ENCODE results near the gene AFP. TPM values are rescaled to one million over a fixed set of nuclear protein-coding genes. Genes with fewer than 3 reads are reported as not detected.

Gene AFP
- total and polyA plus RNA-seq, 2 of the 4 experiments (the other 2 are of a cell fraction) = 0.87 to 1.3 TPM

DNA sequence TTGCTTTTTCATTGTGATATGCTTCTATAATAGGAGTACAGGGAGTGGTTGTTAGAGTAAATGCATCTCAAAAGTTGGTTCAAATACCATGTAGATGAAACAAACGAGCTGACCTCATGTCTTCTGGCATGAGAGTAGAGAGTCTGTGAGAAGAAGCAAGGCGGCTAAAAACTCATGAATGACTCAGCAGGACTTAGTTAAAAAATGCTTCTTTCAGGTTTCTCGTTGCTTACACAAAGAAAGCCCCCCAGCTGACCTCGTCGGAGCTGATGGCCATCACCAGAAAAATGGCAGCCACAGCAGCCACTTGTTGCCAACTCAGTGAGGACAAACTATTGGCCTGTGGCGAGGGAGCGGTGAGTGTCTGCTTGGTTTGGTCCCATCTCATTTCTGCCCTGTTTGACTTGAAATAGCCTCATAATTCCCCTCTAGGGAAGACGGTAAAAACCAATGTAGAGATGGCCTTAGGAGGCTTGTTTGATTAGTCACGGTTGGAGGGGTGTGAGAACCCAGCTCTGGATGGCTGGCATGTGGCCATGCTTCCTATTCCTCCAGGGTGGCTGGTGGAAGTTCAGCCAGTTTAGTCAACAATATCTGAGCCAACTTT is 14.5 kb downstream of the AFP start:
- ChIA-PET CTCF (interaction anchor here (0.9 kb wide), 1 partner anchor 131 kb away, joined by 3 read pairs; no protein-coding TSS in a partner anchor), POLR2A (ENCODE audit: unreplicated experiment) (interaction anchor here (1.1 kb wide), 1 partner anchor 10 kb away, joined by 3 read pairs; no protein-coding TSS in a partner anchor)
- 23% methylated on average over 4 of the region's 9 CpGs; no CpG with 5 or more reads in 1 of the 2 experiments for WGBS, 2 experiments (ENCODE audit: extremely low coverage in 2 of 2, insufficient read length in 1 of 2)
- Histone ChIP-seq H2AK9ac (replicated peaks; ENCODE audit: low read depth, low read length, poor library complexity) (peak overlapping the region; percentile 38), H2BK5ac (ENCODE audit: low read depth, low read length, poor library complexity, severe bottlenecking) (peak overlapping the region; percentile 89), H3K4ac (ENCODE audit: low read depth, low read length) (peak overlapping the region; percentile 61), H3K4me2 (ENCODE audit: low read depth, low read length) (peak overlapping the region; percentile 57), H3K27me3 (ENCODE audit: control insufficient read depth, insufficient read depth, low read length) (no peaks in the 10 kb centered on the region), H2AFZ (replicated peaks; ENCODE audit: low read length, poor library complexity) (peak overlapping the region; percentile 85), H4K20me1 (ENCODE audit: insufficient read depth, low read length) (no peaks in the 10 kb centered on the region), H2BK120ac (ENCODE audit: low read depth, low read length) (peak overlapping the region; percentile 92), H3K9me1 (ENCODE audit: insufficient read depth, low read length) (no peaks in the 10 kb centered on the region), H3K18ac (ENCODE audit: low read depth, low read length) (peak overlapping the region; percentile 54), H3K4me1 (ENCODE audit: control insufficient read depth, insufficient read depth, low read length) (peaks cover 3% of the 10 kb centered on the region), H2BK15ac (ENCODE audit: low read depth, low read length) (peak overlapping the region; percentile 1; the same call in 1 of the 3 replicates), H4K91ac (ENCODE audit: insufficient read depth, low read depth, low read length) (peak overlapping the region; percentile 66), H3K9me3 (ENCODE audit: control insufficient read depth, insufficient read depth, low read length) (no peaks in the 10 kb centered on the region), H3K56ac (ENCODE audit: extremely low read depth, insufficient read depth, low read length) (peak overlapping the region; percentile 2; the same call in 1 of the 2 replicates), H4K8ac (ENCODE audit: low read depth in 2 of 2, low read length in 2 of 2) (peak overlapping the region; percentile 13 to 73; a peak in 3 of 4 replicates), H3K79me1 (ENCODE audit: low read depth in 1 of 2, low read length in 2 of 2) (no peaks in the 10 kb centered on the region), H4K5ac (ENCODE audit: low read depth, low read length) (peak overlapping the region; percentile 65), H3K14ac (replicated peaks; ENCODE audit: low read depth, low read length) (peak overlapping the region; percentile 11; the same call in 1 of the 2 replicates), H3K9ac (ENCODE audit: low read depth, low read length) (no peak overlapping the region), H2BK20ac (ENCODE audit: low read depth, low read length) (peak overlapping the region; percentile 77), H3K36me3 (ENCODE audit: control insufficient read depth, insufficient read depth, low read length) (no peaks in the 10 kb centered on the region), H2AK5ac (ENCODE audit: low read depth, low read length) (no peak overlapping the region; the same call in 1 of the 2 replicates), H3K23ac (ENCODE audit: low read depth, low read length) (peak overlapping the region; percentile 29; the same call in 1 of the 2 replicates), H3K27ac (ENCODE audit: insufficient read depth, low read length) (peak overlapping the region; percentile 79), H3K4me3 (ENCODE audit: insufficient read depth, low read depth, low read length) (no peak overlapping the region)
- DNase-seq (peak; percentile 89), ATAC-seq (ENCODE audit: low read depth) (peak; percentile 85)
- BruUV-seq (replicated peaks) = no TSS peak
- dilution Hi-C loops (cut with HindIII; ENCODE audit: low sequenced_read_pairs, unreplicated experiment) (no loop called here), intact Hi-C loops (cut with micrococcal nuclease) (loop anchor here (5.0 kb wide), 1 partner anchor 108 kb away; no protein-coding TSS in a partner anchor), in situ Hi-C loops (cut with MboI; ENCODE audit: low sequenced_read_pairs) (no loop called here)
- TF ChIP-seq, protein P1, sequence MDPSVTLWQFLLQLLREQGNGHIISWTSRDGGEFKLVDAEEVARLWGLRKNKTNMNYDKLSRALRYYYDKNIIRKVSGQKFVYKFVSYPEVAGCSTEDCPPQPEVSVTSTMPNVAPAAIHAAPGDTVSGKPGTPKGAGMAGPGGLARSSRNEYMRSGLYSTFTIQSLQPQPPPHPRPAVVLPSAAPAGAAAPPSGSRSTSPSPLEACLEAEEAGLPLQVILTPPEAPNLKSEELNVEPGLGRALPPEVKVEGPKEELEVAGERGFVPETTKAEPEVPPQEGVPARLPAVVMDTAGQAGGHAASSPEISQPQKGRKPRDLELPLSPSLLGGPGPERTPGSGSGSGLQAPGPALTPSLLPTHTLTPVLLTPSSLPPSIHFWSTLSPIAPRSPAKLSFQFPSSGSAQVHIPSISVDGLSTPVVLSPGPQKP (IDR thresholded peaks at IDR 0.05; ENCODE audit: borderline replicate concordance, low read depth, low read length) = no peak
- TF ChIP-seq MAZ (IDR thresholded peaks at IDR 0.05; ENCODE audit: borderline replicate concordance, low read depth, low read length) = no peak
- TF ChIP-seq SMC3 (IDR thresholded peaks at IDR 0.05; ENCODE audit: low read depth, low read length) = no peak
- TF ChIP-seq, protein P2, sequence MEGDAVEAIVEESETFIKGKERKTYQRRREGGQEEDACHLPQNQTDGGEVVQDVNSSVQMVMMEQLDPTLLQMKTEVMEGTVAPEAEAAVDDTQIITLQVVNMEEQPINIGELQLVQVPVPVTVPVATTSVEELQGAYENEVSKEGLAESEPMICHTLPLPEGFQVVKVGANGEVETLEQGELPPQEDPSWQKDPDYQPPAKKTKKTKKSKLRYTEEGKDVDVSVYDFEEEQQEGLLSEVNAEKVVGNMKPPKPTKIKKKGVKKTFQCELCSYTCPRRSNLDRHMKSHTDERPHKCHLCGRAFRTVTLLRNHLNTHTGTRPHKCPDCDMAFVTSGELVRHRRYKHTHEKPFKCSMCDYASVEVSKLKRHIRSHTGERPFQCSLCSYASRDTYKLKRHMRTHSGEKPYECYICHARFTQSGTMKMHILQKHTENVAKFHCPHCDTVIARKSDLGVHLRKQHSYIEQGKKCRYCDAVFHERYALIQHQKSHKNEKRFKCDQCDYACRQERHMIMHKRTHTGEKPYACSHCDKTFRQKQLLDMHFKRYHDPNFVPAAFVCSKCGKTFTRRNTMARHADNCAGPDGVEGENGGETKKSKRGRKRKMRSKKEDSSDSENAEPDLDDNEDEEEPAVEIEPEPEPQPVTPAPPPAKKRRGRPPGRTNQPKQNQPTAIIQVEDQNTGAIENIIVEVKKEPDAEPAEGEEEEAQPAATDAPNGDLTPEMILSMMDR (conservative IDR thresholded peaks at IDR 0.05; ENCODE audit: low read depth, low read length) = no peak
- no peak for TF ChIP-seq BHLHE40 (IDR thresholded peaks at IDR 0.05; ENCODE audit: low read depth, low read length)
- no peak for TF ChIP-seq CEBPB (IDR thresholded peaks at IDR 0.05; ENCODE audit: low read depth, low read length)
- no peak for TF ChIP-seq RFX5 (IDR thresholded peaks at IDR 0.05; ENCODE audit: low read depth, low read length)
- no peak for TF ChIP-seq MXI1 (IDR thresholded peaks at IDR 0.05; ENCODE audit: borderline replicate concordance, low read depth, low read length)
- no peak for TF ChIP-seq POLR2A (IDR thresholded peaks at IDR 0.05; ENCODE audit: low read depth, low read length)
- TF ChIP-seq, protein P3, sequence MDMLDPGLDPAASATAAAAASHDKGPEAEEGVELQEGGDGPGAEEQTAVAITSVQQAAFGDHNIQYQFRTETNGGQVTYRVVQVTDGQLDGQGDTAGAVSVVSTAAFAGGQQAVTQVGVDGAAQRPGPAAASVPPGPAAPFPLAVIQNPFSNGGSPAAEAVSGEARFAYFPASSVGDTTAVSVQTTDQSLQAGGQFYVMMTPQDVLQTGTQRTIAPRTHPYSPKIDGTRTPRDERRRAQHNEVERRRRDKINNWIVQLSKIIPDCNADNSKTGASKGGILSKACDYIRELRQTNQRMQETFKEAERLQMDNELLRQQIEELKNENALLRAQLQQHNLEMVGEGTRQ (IDR thresholded peaks at IDR 0.05; ENCODE audit: low read depth, low read length) = no peak
- TF ChIP-seq CHD1 (IDR thresholded peaks at IDR 0.05; ENCODE audit: low read depth, low read length) = no peak
- TF ChIP-seq RAD21 (IDR thresholded peaks at IDR 0.05; ENCODE audit: low read length) = no peak
- TF ChIP-seq RCOR1 (IDR thresholded peaks at IDR 0.05; ENCODE audit: insufficient replicate concordance, low read length) = no peak
- TF ChIP-seq MAFK (IDR thresholded peaks at IDR 0.05; ENCODE audit: low read depth, low read length) = peak; percentile 61
- TF ChIP-seq FOS (IDR thresholded peaks at IDR 0.05; ENCODE audit: low read depth, low read length) = no peak
